HepG2 (cell line): ENCODE data around the gene FAM83C. TPM values are rescaled to one million over a fixed set of nuclear protein-coding genes. Genes with fewer than 3 reads are reported as not detected.
A peak's percentile ranks its signal among the peaks of the same experiment; 100 is the strongest.

Experiments used
- ARID5B ChIP-seq: IDR thresholded peaks from 2 replicates; pipeline ENCODE4 v1.4.0; 2020; ENCODE audit warnings: mild to moderate bottlenecking, missing genetic modification reagents
- GTF3A ChIP-seq: sonication (generic); formaldehyde crosslinking; conservative IDR thresholded peaks from 2 replicates; pipeline ENCODE4 v1.4.0; 2020; ENCODE audit warnings: mild to moderate bottlenecking, missing genetic modification reagents
- IKZF1 ChIP-seq: fragments of 450-650 bp; IDR thresholded peaks from 2 replicates; pipeline ENCODE4 v1.7.1; 2016
- KLF6 ChIP-seq: IDR thresholded peaks from 2 replicates; pipeline ENCODE4 v1.8.0; 2016; ENCODE audit warnings: missing biosample characterization, missing genetic modification reagents
- PAX8 ChIP-seq: sonication (generic); formaldehyde crosslinking; IDR thresholded peaks from 2 replicates; pipeline ENCODE4 v1.8.0; 2022; ENCODE audit warnings: mild to moderate bottlenecking, missing genetic modification reagents, borderline replicate concordance
- SALL1 ChIP-seq: sonication (generic); formaldehyde crosslinking; IDR thresholded peaks from 2 replicates; pipeline ENCODE4 v1.8.0; 2022; ENCODE audit warnings: mild to moderate bottlenecking, missing genetic modification reagents
- SOX5 ChIP-seq: IDR thresholded peaks from 2 replicates; pipeline ENCODE4 v1.6.1; 2016; ENCODE audit warnings: borderline replicate concordance
- SRSF1 ChIP-seq: fragments of 200-400 bp; formaldehyde crosslinking; optimal IDR thresholded peaks from 2 replicates; pipeline ENCODE3; 2017; ENCODE audit warnings: mild to moderate bottlenecking, low read depth, low read length, moderate library complexity
- TGIF2 ChIP-seq: IDR thresholded peaks from 2 replicates; pipeline ENCODE4 v1.6.1; 2016; ENCODE audit warnings: control low read depth, missing compliant biosample characterization
- ZNF33B ChIP-seq: sonication (generic); formaldehyde crosslinking; IDR thresholded peaks from 2 replicates; pipeline ENCODE4 v1.5.1; 2020; ENCODE audit warnings: mild to moderate bottlenecking, missing genetic modification reagents
- ZNF383 ChIP-seq: sonication (generic); formaldehyde crosslinking; IDR thresholded peaks from 2 replicates; pipeline ENCODE4 v1.4.0; 2020; ENCODE audit warnings: missing genetic modification reagents, mild to moderate bottlenecking, borderline replicate concordance
- ZNF510 ChIP-seq: sonication (generic); formaldehyde crosslinking; IDR thresholded peaks from 2 replicates; pipeline ENCODE4 v1.4.0; 2020; ENCODE audit warnings: low read depth, mild to moderate bottlenecking, missing genetic modification reagents
- ZSCAN9 ChIP-seq: IDR thresholded peaks from 2 replicates; pipeline ENCODE4 v1.6.1; 2016; ENCODE audit warnings: borderline replicate concordance
- polyA plus RNA-seq, 8 experiments: library from polyadenylated mRNA; depleted of rRNA in 3 of 8; stranded (reverse) in 7 of 8; unstranded in 1 of 8; fragments of >200 nt; fragmentation: Illumina TruSeq in 4 of 8; extraction: Trizol in 4 of 8; gene quantifications; 2 replicates each; pipeline versions ENCODE4 v1.2.1 to v1.2.3, GENCODE V29; 2011 to 2016; ENCODE audit warnings: low read depth in 4 of 8, missing spikeins in 1 of 8, mixed read lengths in 1 of 8; ENCODE audit not compliant: insufficient read depth in 1 of 8
- total RNA-seq, 5 experiments: library from RNA; depleted of rRNA; stranded (reverse); fragments of >200 nt; fragmentation: Illumina TruSeq; extraction: Trizol; gene quantifications; 2 replicates each; pipeline ENCODE4 v1.2.3, GENCODE V29; 2016; ENCODE audit warnings: low read depth in 1 of 5
- TF ChIP-seq, protein P1 (sequence below): sonication (generic); formaldehyde crosslinking; IDR thresholded peaks from 2 replicates; pipeline ENCODE4 v1.4.0; 2020; ENCODE audit warnings: mild to moderate bottlenecking, missing genetic modification reagents
- TF ChIP-seq, protein P2 (sequence below): sonication (generic); formaldehyde crosslinking; IDR thresholded peaks from 2 replicates; pipeline ENCODE4 v1.8.1; 2023; ENCODE audit warnings: missing genetic modification reagents, mild to moderate bottlenecking, borderline replicate concordance
- TF ChIP-seq, protein P3 (sequence below): sonication (generic); formaldehyde crosslinking; conservative IDR thresholded peaks from 2 replicates; pipeline ENCODE4 v1.4.0; 2020; ENCODE audit warnings: mild to moderate bottlenecking, missing genetic modification reagents, moderate library complexity
- TF ChIP-seq, protein P4 (sequence below): sonication (generic); formaldehyde crosslinking; IDR thresholded peaks from 2 replicates; pipeline ENCODE4 v1.4.0; 2020; ENCODE audit warnings: missing genetic modification reagents

FAM83C gene
- total and polyA plus RNA-seq, 2 of the 13 experiments (the other 11 are each of a cell fraction or from before 2014, with no cell fraction given) = 0.04 TPM; not detected in 1

DNA sequence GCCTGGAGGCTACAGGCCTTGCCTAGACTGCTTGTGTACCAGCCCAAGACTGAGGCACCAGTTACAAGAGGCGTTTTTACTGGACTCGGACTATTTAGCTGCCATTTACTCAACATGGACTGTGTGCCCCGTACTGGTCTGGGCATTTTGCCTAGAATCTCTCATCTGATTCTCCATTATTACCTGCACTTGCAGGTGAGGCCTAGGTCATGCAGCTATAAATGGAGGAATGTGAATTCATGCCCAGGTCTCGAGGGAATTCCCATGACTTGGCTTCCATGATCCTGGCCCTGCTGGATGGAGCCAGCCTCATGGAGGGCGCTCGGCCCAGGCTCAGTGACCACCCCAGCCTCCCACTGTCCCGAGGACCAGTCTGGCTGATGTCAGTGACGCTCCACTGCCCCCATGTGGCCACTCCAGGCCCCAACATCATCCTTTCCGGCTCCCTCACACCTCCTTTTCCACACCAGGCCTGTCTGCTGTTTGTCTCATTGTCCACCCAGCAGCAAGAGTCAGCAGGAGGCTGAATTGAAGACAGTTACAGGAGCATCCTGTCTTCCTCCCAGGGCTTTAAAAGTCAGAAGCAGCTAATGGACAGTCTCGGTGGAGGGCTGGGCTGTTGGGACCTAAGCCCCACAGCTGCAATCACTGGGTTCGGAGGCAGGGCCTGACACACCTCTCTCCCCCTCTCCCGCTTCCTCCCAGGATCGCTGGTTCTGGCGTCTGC is 23.0 kb downstream of the FAM83C start (continued):
- TF ChIP-seq ARID5B (CRISPR knock-in tag) (peak; percentile 48), ZNF383 (CRISPR knock-in tag) (peak; percentile 61; the same call in 1 of the 2 replicates), PAX8 (CRISPR knock-in tag) (0 out of 2 replicates have a peak, but pooled peaks have one; percentile 28), ZNF33B (CRISPR knock-in tag) (peak; percentile 89; the same call in 1 of the 2 replicates), GTF3A (CRISPR knock-in tag) (no peak), SALL1 (CRISPR knock-in tag) (peak; percentile 88), ZSCAN9 (CRISPR knock-in tag) (peak; percentile 71; the same call in 1 of the 2 replicates), ZNF510 (0 out of 2 replicates have a peak, but pooled peaks have one; percentile 80), SOX5 (CRISPR knock-in tag) (peak; percentile 35; the same call in 1 of the 2 replicates), TGIF2 (CRISPR knock-in tag) (0 out of 2 replicates have a peak, but pooled peaks have one; percentile 9), SRSF1 (no peak), KLF6 (CRISPR knock-in tag) (0 out of 2 replicates have a peak, but pooled peaks have one; percentile 62), IKZF1 (no peak)
- TF ChIP-seq, protein P1, sequence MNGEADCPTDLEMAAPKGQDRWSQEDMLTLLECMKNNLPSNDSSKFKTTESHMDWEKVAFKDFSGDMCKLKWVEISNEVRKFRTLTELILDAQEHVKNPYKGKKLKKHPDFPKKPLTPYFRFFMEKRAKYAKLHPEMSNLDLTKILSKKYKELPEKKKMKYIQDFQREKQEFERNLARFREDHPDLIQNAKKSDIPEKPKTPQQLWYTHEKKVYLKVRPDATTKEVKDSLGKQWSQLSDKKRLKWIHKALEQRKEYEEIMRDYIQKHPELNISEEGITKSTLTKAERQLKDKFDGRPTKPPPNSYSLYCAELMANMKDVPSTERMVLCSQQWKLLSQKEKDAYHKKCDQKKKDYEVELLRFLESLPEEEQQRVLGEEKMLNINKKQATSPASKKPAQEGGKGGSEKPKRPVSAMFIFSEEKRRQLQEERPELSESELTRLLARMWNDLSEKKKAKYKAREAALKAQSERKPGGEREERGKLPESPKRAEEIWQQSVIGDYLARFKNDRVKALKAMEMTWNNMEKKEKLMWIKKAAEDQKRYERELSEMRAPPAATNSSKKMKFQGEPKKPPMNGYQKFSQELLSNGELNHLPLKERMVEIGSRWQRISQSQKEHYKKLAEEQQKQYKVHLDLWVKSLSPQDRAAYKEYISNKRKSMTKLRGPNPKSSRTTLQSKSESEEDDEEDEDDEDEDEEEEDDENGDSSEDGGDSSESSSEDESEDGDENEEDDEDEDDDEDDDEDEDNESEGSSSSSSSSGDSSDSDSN (CRISPR knock-in tag) = peak; percentile 55
- TF ChIP-seq, protein P2, sequence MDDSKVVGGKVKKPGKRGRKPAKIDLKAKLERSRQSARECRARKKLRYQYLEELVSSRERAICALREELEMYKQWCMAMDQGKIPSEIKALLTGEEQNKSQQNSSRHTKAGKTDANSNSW (CRISPR knock-in tag) = 0 out of 2 replicates have a peak, but pooled peaks have one; percentile 67
- TF ChIP-seq, protein P3, sequence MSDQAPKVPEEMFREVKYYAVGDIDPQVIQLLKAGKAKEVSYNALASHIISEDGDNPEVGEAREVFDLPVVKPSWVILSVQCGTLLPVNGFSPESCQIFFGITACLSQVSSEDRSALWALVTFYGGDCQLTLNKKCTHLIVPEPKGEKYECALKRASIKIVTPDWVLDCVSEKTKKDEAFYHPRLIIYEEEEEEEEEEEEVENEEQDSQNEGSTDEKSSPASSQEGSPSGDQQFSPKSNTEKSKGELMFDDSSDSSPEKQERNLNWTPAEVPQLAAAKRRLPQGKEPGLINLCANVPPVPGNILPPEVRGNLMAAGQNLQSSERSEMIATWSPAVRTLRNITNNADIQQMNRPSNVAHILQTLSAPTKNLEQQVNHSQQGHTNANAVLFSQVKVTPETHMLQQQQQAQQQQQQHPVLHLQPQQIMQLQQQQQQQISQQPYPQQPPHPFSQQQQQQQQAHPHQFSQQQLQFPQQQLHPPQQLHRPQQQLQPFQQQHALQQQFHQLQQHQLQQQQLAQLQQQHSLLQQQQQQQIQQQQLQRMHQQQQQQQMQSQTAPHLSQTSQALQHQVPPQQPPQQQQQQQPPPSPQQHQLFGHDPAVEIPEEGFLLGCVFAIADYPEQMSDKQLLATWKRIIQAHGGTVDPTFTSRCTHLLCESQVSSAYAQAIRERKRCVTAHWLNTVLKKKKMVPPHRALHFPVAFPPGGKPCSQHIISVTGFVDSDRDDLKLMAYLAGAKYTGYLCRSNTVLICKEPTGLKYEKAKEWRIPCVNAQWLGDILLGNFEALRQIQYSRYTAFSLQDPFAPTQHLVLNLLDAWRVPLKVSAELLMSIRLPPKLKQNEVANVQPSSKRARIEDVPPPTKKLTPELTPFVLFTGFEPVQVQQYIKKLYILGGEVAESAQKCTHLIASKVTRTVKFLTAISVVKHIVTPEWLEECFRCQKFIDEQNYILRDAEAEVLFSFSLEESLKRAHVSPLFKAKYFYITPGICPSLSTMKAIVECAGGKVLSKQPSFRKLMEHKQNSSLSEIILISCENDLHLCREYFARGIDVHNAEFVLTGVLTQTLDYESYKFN (CRISPR knock-in tag) = peak; percentile 32
- TF ChIP-seq, protein P4, sequence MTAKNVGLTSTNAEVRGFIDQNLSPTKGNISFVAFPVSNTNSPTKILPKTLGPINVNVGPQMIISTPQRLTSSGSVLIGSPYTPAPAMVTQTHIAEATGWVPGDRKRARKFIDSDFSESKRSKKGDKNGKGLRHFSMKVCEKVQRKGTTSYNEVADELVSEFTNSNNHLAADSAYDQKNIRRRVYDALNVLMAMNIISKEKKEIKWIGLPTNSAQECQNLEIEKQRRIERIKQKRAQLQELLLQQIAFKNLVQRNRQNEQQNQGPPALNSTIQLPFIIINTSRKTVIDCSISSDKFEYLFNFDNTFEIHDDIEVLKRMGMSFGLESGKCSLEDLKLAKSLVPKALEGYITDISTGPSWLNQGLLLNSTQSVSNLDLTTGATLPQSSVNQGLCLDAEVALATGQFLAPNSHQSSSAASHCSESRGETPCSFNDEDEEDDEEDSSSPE (CRISPR knock-in tag) = peak; percentile 30; the same call in 1 of the 2 replicates
